Forelimb muscle (tissue), 1 donor: Measurements from ENCODE around the gene OMP. TPM values are rescaled to one million over a fixed set of nuclear protein-coding genes. Genes with fewer than 3 reads are reported as not detected.
"Not testable (repeated sequence)": the region's sequence is repeated elsewhere in the genome, so short reads cannot be mapped to it uniquely, and the experiment has no call there.

Source experiments
- DNase-seq: peaks from one replicate; pipeline ENCODE4 v3.0.0-alpha.2; 2013; ENCODE audit warnings: low read depth
- polyA plus RNA-seq: library from polyadenylated mRNA; unstranded; fragments of 120-200 nt; gene quantifications from one replicate; pipeline ENCODE4 v1.2.1, GENCODE V29; 2013; ENCODE audit not compliant: insufficient read length

The OMP gene
- polyA plus RNA-seq, result not detected

DNA sequence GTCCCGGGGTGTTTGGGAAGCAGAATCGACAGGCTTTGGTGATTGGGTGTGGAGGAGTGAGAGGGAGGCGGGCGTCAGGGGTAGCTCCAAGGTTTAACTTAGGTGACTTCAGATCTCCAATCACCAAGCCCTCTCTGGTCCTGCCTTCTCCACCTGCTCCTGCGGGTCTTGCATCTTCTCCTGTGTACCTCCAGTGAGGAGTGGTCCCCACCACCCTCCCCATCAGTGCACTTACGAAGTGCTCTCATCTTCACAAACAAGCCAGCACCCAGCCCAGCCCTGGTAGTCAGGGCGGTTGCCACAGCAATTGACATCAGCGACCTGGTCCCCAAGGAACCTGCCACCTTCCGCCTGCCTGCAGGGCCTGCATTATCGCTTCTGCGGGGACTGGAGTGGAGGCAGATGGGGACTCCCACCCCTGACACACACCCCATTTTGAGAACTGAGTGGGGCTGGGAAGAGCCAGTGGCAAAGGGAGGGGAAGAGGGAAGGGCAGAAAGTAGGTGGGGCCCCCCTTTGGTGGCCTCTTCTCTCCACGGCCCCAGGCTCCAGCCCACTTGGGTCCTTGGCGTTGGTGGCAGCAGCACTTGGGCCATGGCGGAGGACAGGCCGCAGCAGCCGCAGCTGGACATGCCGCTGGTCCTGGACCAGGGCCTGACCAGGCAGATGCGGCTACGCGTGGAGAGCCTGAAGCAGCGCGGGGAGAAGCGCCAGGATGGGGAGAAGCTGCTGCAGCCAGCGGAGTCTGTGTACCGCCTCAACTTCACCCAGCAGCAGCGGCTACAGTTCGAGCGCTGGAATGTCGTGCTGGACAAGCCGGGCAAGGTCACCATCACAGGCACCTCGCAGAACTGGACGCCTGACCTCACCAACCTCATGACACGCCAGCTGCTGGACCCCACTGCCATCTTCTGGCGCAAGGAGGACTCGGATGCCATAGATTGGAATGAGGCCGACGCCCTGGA is at the start of gene OMP:
TSS of gene OMP (plus strand) at position 595 of the 965 bp plus-strand sequence. CDS start at position 595, 0 bp downstream.
- no peak for DNase-seq

- DNase-seq, result no peak
Measured at GRCh38 chr11:77053217-77054015, 49.2 kb upstream of the OMP start.

DNA sequence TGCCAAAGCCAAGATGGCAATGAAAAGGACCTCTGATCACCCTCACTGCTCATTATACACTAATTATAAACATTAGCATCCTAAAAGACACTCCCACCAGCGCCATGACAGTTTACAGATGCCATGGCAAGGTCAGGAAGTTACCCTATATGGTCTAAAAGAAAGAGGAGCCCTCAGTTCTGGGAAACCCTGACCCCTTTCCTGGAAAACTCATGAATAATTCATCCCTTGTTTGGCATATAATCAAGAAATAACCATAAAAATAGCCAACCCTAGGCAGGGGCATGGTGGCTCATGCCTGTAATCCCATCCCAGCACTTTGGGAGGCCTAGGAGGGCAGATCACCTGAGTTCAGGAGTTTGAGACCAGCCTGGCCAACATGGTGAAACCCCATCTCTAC is 48.6 kb upstream of the OMP start:
- no peak for DNase-seq

GRCh38 chr11:77055101-77055561 is 47.5 kb upstream of the OMP start:
- no peak for DNase-seq

DNA sequence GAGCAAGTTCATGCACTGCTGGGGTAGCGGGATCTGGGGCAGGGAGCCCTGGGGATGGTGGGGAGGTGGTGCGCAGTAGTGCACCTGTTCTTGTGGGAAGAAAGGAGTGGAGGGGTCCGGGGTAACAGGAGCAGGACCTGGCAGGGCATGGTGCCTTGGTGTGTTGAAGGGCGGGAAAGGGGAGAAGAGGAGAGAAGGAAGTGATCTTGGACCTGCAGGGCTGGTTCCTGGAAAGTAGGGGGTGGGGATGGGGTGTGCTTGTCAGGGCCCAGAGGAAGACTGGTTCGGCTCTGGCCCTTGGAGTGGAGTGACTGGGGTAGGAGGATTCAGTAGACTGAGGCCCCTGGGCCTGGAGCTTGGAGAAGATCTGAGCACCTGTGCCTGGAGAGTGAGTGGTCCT is 46.7 kb upstream of the OMP start:
- no peak for DNase-seq

DNA sequence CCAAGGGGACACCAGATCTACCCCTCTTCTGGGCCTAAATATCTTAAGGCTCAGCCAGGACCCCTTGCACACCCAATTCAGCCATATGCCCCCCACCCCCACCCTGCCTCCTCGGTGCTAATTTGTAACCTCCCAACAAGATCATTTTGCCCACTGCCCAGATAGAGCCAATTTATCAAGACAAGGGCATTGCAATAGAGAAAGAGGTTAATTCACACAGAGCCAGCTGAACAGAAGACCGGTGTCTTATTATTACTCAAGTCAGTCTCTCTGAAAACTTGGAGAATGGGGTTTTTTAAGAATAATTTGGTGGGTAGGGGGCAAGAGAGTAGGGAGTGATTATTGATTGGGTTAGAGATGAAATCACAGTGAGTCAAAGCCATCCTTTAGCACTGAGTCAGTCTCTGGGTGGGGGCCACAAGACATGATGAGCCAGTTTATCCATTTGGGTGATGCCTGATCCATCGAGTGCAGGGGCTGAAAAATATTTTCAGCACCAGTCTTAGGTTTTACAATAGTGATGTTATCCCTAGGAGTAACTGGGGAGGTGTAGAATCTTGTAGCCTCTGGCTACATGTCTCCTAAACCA is 45.7 kb upstream of the OMP start:
- no peak for DNase-seq

DNA sequence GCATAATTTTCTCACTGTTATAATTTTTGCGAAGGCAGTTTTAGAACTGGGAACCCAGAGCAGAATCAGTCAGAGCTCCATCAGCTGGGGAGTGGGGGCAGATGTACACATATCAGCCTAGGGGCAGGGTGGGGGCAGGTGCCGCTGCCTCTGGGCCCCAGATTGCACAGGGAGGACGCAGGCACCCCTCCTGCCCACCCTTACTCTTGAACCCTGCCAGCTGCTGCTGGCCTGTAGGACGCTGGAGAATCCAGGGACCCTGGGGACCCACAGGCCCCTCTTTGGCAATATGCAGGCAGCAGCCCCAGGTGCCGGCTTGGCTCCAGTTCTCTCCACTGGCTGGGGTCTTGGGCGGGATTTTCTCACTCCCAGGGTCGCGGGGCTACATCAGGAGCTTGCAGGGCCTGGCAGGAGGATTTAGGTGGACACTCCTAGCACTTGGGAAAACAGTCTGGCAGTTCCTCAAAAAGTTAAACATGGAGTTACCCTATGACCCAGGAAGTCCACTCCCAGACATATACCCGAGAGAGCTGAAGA is 44.6 kb upstream of the OMP start:
- DNase-seq, result no peak

GRCh38 chr11:77058900-77059299 is 43.7 kb upstream of the OMP start:
- no peak for DNase-seq

DNA sequence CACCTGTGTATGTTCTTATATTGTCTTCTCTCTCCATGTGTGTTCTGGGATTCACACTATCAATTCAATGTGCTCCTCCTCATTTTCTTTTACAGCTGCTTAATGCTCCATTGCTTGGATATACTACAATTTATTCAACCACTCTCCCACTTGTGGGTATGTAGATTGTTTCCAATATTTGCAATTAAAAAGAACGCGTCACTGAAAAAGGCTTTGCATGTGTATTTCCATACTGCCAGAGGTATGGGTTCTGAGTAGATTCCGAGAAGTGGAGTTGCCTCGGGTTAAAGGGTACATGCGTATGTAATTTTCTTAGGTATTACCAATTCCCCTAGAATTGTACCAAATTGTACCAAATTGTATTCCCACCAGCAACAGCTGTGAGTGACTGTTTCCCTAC is 42.8 kb upstream of the OMP start:
- no peak for DNase-seq

- DNase-seq, result no peak
Measured at GRCh38 chr11:77060234-77060633, 42.4 kb upstream of the OMP start.

- not testable (repeated sequence) for DNase-seq
Measured at GRCh38 chr11:77061258-77061657, 41.4 kb upstream of the OMP start.

DNA sequence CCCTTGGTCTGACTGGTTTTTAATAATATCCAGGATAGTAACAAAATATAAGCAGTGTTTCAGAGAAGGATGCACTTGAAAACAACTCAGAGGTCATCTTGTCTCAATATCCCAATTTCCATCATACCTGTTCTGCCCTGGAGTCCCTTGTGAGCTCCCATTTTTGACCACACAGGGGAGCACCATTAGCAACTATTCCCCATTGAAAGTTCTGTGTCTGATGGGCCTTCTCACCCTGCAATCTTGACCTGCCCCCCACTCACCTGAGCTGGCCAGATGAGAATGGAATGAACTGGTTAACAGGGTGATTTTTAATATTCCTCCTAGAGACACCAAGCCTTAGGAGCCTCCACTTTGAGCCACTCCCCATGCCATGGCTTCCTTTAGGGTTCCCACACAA is 39.7 kb upstream of the OMP start:
- DNase-seq, result no peak

DNA sequence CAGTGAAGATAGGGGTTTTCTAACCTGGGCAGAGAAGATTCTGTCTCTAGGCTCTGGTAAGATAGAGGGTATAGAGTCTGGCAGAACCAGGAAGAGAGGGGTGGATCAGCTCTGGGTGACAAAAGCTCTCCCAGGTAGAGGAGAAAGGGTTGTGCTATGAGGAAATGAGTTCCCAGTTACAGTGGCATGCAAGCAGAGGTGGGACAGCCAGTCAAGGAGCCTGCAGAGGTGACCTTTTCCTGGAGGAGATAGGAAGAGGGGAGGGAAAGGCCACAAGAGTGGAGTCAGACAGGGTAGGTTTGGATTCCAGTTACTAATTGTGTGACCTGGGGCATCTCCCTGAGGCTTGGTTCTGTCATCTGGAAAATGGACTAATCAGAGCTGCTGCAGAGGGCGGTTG is 39.2 kb upstream of the OMP start:
- DNase-seq, result no peak

DNA sequence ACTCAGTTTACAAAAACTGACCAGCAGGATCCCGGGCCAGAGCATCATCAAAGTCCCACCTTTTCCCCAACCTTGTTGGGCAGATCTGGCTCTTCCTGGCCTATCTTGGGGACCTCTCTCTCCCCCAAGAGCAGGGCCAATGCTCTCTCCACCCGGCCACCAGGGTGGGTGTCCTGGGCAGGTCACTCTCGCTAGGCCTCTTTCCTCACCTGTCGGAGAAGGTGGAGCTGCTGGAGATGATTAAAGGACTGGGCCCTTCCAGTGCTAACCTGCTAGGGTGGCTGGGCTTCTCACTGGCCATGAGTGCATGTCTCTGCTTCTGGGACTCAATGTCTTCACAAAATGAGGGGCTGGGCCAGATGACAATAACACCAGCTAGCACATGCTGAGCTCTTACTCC is 38.8 kb upstream of the OMP start:
- no peak for DNase-seq

DNA sequence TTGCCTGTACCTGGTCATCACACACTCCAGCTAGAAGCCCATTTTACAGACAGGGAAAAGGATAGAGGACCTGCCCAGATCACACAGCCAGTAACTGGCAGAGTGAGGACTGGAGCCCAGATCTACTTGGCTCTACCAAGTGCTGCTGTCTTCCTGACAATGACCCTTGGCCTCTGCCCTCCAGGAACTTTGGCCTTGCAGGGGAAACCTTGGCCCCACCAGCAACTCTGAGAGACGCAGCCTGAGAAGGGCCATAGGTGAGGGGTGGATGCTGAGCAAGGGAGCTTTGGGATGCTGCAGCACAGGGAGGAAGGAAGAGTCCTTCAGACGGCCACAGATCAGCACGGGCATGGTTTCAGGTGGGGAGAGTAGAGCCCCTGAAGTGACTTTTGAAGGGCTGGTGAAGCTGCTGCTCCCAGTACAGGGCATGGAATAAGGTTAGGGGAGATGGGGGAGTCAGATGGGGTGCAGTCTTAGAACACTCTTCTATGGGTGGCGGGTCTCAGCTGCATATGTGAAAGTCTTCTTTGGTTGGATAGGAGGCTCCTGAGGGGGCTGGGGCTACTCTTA is 37.9 kb upstream of the OMP start:
- no peak for DNase-seq

GRCh38 chr11:77065878-77066228 is 36.8 kb upstream of the OMP start:
- DNase-seq, result no peak

DNA sequence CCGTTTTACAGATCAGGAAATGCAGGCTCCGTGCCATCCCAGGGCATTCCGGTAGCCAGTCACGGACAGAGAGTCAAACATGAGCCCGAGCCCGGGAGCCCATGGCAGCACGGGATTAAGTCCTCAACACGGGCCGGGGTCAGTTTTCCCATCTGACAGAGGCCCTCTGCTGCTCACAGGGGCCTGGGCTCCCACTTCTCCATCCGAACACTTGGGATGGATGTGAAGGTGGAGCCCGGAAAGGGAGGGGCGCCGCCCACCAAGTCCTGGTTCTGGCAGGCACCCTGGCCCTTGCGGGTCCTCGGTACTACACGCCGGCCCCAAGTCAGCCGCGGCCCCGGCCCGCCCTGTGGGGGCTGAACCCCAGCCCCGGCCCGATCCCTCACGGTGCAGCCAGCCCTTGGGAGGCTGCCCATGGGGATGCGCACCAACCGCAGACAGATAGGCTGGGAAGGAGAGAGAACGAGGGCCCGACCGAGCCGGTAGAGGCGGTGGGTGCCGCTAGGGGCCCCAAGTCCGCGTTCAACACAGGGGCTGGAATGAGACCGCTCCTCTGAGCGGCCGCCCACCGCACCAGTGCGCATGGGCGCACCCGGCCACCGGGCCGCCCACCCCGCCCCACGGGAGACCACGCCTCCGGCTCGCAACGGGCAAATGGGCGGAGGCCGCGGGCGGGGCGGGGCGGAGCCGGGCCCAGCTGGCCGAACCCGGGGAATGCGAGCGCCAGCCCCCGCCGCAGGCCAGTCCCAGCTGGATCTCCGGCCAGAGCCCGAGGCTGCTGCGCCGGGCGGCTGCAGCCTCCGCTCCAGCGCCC is 36.2 kb upstream of the OMP start, which contains the start of gene CAPN5:
TSS of gene CAPN5 (plus strand) at position 743 of the 814 bp plus-strand sequence. CDS start 17,916 bp downstream, outside the sequence.
- DNase-seq, result peak; percentile 83

DNA sequence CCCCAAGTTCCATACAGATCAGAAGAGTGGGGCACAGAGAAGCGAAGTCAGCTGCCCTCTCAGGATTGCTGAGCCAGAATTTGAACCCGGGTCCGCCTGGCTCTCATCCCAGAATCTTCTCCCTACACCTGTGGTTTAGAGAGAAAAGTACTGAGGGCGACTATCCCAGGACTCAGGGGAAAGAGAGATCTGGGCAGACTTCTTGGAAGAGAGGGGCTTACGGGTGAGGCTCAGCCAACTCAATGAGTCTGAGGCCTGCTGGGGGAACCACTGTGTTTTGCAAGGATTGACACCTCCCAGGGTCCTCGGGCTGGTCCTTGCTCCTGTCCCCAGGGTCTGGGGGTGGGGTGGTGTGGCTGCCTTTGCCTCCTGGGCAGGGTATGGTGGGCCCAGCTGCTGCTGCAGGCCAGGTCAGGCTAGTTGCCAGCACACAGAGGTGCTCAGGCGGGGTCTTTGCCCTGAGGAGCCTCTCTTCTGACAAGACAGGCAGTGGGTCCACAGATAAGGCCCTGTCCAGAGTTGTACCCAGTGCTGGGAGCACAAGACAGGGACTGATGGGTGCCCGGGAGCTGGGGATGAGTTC is 34.7 kb upstream of the OMP start:
- DNase-seq, result no peak

- DNase-seq, result no peak
Measured at GRCh38 chr11:77068457-77069335, 33.9 kb upstream of the OMP start.
